Tibial artery (tissue), 4 donors: ENCODE data around the gene MFAP4.

Source experiments
- DNase-seq, 2 donors: peaks; one replicate each; pipeline ENCODE4 v3.0.0-alpha.2; 2019
- H3K27ac ChIP-seq, 2 donors: fragments of 200-600 bp; sonication (generic) in 1 of 2; 1 replicate in 1 of 2; 2 replicates in 1 of 2; pipeline ENCODE4 v1.5.1; 2018 to 2019; ENCODE audit warnings: mild to moderate bottlenecking in 1 of 2
- H3K27me3 ChIP-seq, 2 donors: fragments of 200-600 bp; sonication (generic) in 1 of 2; one replicate each; pipeline versions ENCODE4 v1.5.1 to v1.6.0; 2016 to 2019
- H3K36me3 ChIP-seq, 3 donors: fragments of 200-600 bp; sonication (generic) in 2 of 3; one replicate each; pipeline ENCODE4 v1.5.1; 2016 to 2019; ENCODE audit warnings: mild to moderate bottlenecking in 2 of 3
- H3K4me1 ChIP-seq, 4 donors: fragments of 200-600 bp; sonication (generic) in 2 of 4; 1 replicate in 3 of 4; 2 replicates in 1 of 4; pipeline ENCODE4 v1.5.1; 2016 to 2019
- H3K4me3 ChIP-seq, 2 donors: fragments of 200-600 bp; sonication (generic) in 1 of 2; 1 replicate in 1 of 2; 2 replicates in 1 of 2; pipeline ENCODE4 v1.5.1; 2018 to 2019; ENCODE audit warnings: mild to moderate bottlenecking in 2 of 2
- H3K9me3 ChIP-seq, 3 donors: fragments of 200-600 bp; sonication (generic) in 1 of 3; one replicate each; pipeline ENCODE4 v1.5.1; 2016 to 2019
- intact Hi-C: fragments of 100-400 bp; cut with DNase I; formaldehyde crosslinking; loops from one replicate; pipeline ENCODE4 v1.15.0; 2023; ENCODE audit warnings: low total_unique reads
- TF ChIP-seq, protein P1 (sequence below), 2 experiments: fragments of 200-600 bp in 1 of 2; fragments of 450-650 bp in 1 of 2; IDR thresholded peaks; one replicate each; pipeline ENCODE4 v1.5.1; 2017 to 2019; ENCODE audit warnings: antibody characterized with exemption in 2 of 2, mild to moderate bottlenecking in 1 of 2, moderate library complexity in 1 of 2

The MFAP4 gene

GRCh38 chr17:19386974-19387920, at the start of gene MFAP4:
Gene MFAP4, minus strand, starts transcription at chr17:19387190. Its CDS starts 35 bp downstream, at chr17:19387155.
- H3K4me1 ChIP-seq: peaks cover 9 to 99% (median 95%) of the 10 kb centered on the region in 4 donors
- DNase-seq: peak; percentile 79 to 92
- no peaks in the 10 kb centered on the region for H3K27me3 ChIP-seq
- TF ChIP-seq, protein P1, sequence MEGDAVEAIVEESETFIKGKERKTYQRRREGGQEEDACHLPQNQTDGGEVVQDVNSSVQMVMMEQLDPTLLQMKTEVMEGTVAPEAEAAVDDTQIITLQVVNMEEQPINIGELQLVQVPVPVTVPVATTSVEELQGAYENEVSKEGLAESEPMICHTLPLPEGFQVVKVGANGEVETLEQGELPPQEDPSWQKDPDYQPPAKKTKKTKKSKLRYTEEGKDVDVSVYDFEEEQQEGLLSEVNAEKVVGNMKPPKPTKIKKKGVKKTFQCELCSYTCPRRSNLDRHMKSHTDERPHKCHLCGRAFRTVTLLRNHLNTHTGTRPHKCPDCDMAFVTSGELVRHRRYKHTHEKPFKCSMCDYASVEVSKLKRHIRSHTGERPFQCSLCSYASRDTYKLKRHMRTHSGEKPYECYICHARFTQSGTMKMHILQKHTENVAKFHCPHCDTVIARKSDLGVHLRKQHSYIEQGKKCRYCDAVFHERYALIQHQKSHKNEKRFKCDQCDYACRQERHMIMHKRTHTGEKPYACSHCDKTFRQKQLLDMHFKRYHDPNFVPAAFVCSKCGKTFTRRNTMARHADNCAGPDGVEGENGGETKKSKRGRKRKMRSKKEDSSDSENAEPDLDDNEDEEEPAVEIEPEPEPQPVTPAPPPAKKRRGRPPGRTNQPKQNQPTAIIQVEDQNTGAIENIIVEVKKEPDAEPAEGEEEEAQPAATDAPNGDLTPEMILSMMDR (IDR thresholded peaks at IDR 0.05): no peak
- intact Hi-C loops: no loop called here
- H3K9me3 ChIP-seq: no peaks in the 10 kb centered on the region
- H3K4me3 ChIP-seq: peak within 1 kb of the TSS; percentile 44 to 45
- H3K27ac ChIP-seq: peak within 1 kb of the TSS; percentile 97 to 98
- peaks cover 16 to 24% (median 22%) of the 10 kb centered on the region in 3 donors for H3K36me3 ChIP-seq

- Histone ChIP-seq H3K27ac (no peak overlapping the region), H3K36me3 (no peaks in the 10 kb centered on the region), H3K4me3 (no peak overlapping the region), H3K4me1 (no peaks in the 10 kb centered on the region), H3K27me3 (no peaks in the 10 kb centered on the region), H3K9me3 (no peaks in the 10 kb centered on the region)
- intact Hi-C loops: no loop called here
- TF ChIP-seq, protein P1 (IDR thresholded peaks at IDR 0.05): no peak
- no peak for DNase-seq
These were observed 46.8 kb upstream of the MFAP4 start for GRCh38 chr17:19433727-19434340.

DNA sequence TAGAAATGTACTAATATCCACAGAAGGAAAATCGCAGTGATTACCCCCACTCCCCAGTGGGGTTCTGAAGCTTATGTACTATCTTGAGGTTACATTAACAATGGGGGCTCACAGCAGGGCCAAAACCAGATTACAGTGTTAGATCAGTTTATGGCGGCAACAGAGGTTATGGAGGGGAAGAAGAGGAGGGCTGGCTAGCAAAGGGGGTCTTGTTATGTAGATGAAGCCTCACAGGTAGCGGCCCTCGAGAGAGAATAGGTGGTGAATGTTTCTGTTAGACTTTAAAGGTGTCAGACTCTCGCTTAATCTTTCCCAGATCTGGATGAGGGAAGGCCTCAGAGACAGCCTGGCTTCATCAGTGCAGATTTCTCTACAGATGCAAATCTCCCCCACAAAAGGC, 46.3 kb upstream of the MFAP4 start:
- no peak overlapping the region for H3K4me3 ChIP-seq
- no peak for DNase-seq
- intact Hi-C loops: no loop called here
- H3K27me3 ChIP-seq: no peaks in the 10 kb centered on the region
- no peaks in the 10 kb centered on the region for H3K9me3 ChIP-seq
- no peak overlapping the region for H3K27ac ChIP-seq
- H3K36me3 ChIP-seq: no peaks in the 10 kb centered on the region
- TF ChIP-seq, protein P1 (IDR thresholded peaks at IDR 0.05): no peak
- H3K4me1 ChIP-seq: no peaks in the 10 kb centered on the region

GRCh38 chr17:19431691-19432090, 44.7 kb upstream of the MFAP4 start:
- intact Hi-C loops: loop anchor here (2.0 kb wide), 1 partner anchor 19 kb away; no protein-coding TSS in a partner anchor
- no peaks in the 10 kb centered on the region for H3K27me3 ChIP-seq
- no peak for DNase-seq

DNA sequence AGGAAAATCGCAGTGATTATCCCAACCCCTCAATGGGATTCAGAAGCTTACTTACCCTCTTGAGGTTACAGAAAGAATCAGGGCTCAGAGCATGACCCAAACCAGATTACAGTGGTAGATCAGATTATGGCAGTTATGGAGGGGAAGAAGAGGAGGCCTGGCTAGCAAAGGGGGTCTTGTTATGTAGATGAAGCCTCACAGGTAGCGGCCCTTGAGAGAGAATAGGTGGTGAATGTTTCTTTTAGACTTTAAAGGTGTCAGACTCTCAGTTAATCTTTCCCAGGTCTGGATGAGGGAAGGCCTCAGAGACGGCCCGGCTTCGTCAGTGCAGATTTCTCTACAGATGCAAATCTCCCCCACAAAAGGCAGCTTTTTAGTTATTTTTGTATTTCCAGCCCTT, 39.6 kb upstream of the MFAP4 start:
- intact Hi-C loops: no loop called here
- no peaks in the 10 kb centered on the region for H3K9me3 ChIP-seq
- H3K4me3 ChIP-seq: no peak overlapping the region
- DNase-seq: no peak
- TF ChIP-seq, protein P1 (IDR thresholded peaks at IDR 0.05): no peak
- no peak overlapping the region for H3K27ac ChIP-seq
- H3K27me3 ChIP-seq: no peaks in the 10 kb centered on the region
- no peaks in the 10 kb centered on the region for H3K4me1 ChIP-seq
- no peaks in the 10 kb centered on the region for H3K36me3 ChIP-seq

More at GRCh38 chr17:19431691-19432090, 44.7 kb upstream of the MFAP4 start:
- Histone ChIP-seq H3K27ac (no peak overlapping the region), H3K36me3 (no peaks in the 10 kb centered on the region), H3K4me1 (no peaks in the 10 kb centered on the region), H3K9me3 (no peaks in the 10 kb centered on the region), H3K4me3 (no peak overlapping the region)
- TF ChIP-seq, protein P1 (IDR thresholded peaks at IDR 0.05): no peak
